GM19395 (cell line): ENCODE data around the gene IGLON5.

ENCODE experiments used
- ATAC-seq: cut with Tn5 transposase; IDR thresholded peaks from one replicate; pipeline ENCODE4 v1.9.1; 2021; ENCODE audit warnings: mild to moderate bottlenecking, moderate library complexity; ENCODE audit not compliant: unreplicated experiment

Gene IGLON5

DNA sequence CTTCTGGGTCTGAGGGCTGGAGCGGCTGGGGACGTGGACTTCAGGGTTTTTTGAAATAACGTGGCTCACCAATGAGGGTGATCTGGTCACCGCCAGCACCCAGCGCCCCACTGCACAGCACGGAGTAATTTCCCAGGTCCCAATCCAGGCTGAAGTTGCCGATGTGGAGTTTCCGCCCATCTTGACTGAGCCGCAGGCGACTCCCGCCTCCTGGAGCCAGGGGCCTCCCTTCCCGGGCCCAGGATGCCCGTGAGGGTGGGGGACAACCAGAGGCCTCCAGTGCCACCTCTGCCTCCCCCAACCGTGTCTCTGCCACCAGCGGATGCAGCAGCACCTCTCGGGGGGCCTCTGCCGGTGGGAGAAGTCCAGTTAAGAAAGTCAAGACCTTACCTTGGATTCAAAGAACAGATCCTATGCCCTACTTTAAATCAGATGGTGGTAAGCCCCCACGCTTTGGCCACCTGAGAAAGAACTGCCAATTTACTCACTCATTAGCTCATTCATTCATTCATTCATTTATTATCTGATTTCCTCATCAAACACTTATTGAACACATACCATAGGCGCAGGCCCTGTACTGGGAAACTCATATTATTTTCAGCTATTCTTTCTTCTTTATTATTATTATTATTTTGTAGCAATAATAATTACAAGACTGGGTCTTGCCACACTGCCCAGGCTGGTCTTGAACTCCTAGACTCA lies 26.6 kb downstream of the IGLON5 start:
- ATAC-seq = no peak

DNA sequence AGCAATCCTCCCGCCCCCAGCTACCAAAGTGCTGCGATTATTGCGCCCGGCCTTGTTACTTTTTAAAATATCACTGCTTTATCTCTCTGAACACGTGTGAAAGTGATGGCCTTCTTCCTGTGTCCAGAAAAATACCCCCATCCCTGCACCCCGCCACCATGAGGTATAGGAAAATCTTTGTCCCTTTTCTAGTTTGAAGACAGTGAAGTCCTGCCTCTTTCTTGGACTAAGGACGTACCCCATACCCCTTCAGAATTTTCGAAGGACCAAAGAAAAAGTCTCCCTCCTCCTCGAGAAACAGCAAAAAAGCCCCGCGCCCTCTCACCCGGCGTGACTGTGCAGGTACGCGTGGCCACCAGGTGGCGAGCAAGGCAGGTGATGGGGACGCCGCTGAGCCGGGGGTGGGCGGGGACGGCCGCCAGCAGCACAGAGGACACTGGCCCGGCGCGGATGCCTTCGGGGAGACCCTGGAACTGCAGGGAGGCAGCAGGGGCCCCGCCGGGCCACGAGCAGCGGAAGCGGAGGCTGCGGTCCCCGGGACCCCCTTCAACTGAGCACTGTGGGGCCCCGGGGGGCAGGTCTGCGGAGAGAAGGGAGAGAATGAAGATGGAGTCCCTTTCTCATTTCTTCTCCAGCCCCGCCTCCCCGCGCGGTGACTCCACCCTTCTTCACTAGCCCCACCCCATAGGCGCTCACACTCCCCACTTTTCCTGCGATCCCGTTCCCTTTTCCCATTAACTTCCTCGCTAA lies 27.3 kb downstream of the IGLON5 start:
- ATAC-seq = peak; percentile 69

DNA sequence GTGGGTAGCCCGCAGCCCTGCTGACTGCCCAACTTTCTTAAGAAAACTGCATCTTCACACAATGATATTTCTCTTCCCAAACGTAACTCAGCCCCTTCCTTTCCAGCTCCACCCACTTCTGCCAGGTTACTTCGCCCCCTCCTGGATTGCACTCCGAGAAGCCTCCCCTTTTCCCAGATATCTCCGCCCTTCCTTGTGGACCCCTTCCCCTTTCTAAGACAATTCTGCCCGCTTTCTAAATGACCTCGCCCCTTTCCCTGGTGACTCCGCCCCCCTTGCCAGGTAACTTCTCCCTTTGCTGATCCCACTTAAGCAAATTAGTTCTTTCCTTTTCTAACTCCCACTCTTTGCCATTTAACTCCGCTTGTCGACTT lies 27.9 kb downstream of the IGLON5 start:
- ATAC-seq = peak; percentile 3

DNA sequence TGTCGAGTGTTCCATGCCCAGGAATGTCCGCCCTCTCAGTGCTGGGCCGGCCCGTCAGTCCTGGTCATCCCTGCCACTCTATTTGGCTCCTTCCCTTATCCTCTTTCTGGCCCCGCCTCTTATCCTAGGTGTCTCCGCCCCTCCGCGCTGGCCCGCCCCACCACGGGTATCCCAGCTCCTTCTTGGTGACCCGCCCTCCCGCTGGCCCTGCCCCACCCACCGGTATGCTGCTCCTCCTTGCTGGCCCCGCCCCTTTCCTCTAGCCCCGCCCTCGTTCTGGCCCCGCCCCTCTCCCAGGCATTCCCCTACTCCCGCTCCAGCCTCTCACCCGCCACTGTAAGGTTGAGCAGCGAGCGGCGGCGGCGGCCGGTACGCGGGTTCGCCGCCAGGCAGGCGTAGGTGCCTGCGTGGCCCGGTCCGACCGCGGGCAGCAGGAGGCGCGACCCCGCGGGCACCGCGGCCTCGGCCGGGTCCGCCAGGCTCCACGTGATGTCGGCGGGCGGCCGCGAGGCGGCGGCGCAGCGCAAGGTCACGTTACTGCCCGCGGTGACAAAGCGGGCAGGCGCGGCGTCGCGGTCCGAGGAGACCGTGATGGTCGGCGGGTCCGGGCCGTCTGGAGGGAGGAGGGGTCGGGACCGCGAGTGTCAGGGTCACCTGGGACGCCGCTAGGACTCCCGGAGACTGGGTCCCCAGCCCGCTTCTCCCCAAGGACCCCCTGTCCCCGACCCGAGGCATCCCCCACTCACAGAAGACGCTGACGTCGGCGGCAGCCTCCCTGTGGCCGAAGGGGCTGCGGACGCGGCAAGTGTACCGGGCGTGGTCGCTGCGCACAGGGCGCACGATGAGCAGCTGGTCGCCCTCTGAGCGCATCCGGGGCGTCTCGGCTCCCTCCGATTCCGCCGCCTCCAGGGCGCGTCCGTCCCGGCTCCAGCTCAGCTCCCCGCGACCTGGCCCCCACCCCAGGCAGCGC lies 28.5 kb downstream of the IGLON5 start:
- ATAC-seq = peak; percentile 46

DNA sequence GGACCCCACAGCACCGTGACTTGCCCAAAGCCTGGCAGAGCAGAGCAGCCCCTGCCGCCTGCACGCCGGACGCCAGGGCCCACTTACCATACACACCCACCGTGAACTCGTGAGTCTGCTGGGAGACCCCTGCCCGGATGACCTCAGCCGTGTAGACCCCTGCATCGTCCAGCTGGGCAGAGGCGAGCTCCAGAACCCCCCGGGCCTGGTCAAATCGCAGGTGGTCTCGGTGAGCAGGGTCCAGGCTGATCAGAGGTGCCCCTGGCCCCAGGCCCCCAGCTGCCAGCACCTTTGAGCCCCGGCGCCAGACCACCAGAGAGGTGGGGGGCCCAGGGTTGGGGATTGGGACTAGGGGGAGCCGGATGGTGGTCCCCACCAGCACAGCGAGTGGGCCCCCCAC lies 29.6 kb downstream of the IGLON5 start:
- ATAC-seq = no peak

DNA sequence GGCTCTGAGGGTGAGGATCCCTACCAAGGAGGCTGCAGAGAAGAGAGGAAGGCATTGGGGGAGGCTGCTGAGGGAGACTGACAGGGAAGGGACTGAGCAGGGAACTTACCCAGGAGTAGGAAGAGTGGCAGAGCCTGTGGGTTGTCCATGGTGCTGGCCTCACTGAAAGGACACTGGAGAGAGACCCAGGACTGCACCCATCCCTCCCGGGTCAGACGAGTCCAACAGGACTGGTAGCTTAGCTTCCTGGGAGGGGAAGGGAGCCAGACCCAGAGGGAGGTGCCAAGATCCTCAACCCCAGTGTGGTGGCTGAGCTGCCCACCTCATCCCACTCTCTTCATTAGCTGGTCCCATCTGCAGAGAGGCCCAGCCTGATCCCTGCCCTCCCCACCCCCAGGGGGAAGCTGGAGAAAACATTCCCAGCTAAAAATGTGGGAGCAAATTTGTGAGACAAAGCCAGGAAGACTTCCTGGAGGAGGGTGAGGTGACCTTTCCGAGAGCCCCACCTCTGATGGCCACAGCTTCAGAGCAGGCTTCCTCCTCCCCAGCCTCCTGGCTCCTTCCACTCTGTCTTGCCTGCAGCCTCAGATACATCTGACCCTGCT lies 30.6 kb downstream of the IGLON5 start, which contains the start of gene VSIG10L:
Gene VSIG10L (minus strand): TSS at position 164 of the 605 bp plus-strand sequence. CDS start 15 bp downstream, at position 149.
- ATAC-seq = no peak

DNA sequence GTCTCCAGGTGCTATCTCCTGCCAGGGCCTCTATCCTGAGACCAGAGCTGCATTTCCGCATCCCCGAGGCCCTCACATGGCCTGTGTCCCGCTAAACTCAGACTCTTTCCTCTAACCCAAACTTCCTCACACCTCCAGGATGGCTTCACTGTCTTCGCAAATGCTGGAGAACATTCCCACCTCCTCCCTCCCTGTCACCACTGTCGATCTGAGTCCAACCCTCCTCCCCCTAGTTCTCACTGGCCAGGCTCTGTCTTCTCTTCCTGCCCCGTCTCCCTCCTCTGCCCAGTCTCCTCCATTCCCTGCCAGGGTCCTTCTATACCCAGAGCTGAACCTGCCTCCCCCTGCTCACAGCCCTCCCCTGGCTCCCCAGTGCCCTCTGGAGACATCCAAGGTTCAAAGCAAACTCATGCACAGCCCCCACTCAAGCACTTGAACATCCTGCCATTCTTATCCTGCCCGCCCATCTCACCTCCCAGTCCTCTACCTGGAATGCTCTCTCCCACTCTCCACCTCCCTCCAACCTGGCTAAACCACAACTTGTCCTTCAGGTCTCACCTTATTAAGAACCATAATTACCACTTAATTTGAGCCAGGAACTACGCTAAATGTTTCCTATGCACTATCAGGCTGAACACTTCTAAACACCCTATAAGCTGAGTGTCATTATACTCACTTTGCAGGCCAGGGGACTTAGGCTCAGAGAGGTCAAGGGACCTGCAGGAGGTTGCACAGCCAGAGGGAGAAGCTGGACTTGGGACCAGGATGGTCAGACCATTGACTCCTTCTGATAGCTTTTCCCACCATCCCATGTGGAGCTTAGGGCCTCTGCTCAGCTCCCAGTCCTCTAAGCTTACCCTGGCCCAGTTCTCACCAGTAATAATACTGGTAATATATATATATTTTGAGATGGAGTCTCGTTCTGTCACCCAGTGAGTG lies 31.5 kb downstream of the IGLON5 start:
- ATAC-seq = no peak

DNA sequence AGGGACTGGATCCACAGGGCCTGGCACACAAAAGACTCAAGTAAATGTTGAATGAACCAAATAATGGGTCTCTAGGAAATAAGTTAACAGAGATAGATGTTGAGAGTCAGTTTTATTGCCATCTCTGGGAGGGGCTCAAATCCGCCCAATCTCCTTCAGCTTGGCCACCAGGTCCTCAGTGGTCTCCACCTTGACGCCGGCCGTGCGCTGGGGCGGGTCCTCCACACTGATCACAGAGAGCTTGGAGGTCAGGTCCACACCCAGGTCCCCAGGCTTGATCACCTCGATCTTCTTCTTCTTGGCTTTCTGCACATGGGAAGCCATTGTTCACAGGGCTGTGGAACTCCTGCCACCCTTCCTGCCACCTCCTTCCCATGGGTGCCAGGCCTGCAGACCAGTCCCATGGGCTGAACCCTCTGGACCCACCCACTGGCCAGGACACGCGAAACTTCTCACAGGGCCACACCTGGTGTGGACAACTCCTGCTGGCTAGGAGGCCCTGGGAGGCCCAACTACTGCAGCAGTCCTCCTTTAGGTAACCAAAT lies 33.7 kb downstream of the IGLON5 start:
- no peak for ATAC-seq

DNA sequence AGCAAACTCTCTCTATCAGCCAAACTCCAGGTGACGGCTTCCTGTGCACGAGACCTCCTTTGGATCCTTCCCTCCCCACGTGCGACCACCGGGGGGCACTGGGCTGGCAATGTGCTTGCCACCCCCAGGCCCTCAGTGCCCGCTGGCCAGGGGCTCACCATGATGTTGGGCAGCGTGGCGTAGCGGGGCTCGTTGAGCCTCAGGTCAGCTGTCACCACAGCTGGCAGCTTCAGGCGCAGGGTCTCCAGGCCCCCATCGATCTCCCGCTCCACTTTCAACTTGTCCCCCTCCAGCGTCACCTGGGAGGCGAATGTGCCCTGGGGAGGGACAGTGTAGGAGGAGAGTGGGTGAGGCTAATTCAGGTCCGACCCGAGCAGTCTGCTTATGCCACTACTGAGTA lies 35.3 kb downstream of the IGLON5 start:
- no peak for ATAC-seq

DNA sequence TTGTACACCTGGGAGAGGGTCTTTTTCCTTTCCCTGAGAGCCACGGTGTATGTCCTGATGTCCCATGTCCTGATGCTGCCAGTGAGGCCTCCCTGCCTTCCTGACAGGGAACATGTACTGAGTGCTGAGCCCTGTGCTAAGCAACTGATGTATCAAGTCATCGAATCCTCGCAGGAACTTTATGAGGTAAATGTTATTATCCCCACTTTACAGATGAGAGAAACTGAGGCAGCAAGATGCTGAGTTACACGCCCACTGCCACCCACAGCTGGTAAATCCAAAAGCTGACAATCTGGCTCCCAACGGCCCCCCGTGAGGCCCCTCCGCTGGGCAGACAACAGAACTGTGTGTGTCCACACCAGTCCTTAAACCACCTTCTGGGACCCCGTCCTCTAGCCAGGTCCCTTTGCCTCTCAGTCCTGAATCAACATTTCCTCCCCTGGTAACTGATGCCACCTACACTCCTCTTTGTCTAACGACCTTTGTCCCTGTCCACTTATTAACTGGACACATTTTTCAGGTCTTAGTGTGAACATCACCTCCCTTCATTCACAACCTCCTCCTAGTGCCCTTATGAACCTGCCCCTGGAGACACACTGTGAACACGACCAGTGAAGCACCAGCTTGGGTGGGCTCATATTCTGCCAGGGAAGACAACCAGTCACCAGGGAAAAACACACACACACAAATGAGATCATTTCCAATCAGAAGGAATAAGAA lies 35.9 kb downstream of the IGLON5 start:
- no peak for ATAC-seq

DNA sequence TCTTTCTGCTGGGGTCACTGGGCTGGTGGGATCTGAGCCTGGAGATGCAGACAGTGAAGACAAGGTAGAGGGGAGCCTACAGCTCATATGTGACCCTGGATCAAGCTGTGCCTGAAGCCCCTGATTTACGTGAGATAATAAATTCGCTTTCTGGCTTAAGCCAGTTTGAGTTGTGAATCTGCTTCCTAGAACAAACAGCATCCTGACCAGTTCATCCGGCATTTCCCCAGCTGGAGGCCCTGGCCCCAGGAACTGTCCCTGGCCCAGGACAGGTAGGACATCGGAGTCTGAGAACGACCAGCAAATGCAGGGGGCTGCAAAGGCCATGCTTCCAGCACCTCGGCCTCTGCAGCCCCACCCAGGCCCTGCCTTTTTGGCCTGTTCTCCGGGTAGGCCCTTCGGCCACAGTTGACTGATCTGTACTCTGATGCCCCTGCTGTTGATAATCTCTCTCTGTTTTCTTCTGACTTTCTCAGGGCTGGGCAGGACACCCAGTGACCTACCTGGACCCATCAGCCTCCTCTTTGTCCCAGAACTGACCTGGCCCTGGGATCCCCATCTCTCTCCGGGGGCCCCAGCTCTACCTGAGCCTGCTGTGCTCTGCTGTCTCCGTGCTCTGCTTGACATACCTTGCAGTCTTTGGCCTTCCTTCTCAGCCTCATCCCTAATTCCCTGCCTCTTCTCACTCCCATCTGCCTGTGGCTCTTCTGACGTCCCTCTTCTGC lies 40.0 kb downstream of the IGLON5 start:
- no peak for ATAC-seq

DNA sequence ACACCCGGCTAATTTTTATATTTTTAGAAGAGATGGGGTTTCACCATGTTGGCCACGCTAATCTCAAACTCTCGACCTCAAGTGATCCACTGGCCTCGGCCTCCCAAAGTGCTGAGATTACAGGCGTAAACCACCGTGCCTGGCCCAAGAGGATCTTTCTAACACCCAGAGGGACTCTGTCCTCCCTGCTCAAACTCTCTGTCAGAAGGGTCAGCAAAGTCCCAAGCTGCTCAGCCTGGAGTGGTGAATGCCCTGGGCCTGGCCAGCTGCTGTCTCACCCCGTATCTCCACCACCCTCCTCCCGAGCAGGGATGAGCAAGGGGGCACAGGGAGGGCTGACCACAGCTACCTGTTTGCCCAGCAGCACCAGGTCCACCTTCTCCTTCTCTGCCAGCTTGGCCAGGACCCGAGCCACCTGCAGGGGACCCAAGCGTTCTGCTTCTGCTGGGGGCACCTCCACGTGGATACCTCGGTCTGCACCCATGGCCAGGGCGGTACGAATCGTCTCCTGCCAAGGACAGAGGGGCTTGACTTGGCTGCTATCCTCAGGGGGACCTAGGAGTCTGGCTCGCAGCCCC lies 41.4 kb downstream of the IGLON5 start:
- ATAC-seq = no peak

DNA sequence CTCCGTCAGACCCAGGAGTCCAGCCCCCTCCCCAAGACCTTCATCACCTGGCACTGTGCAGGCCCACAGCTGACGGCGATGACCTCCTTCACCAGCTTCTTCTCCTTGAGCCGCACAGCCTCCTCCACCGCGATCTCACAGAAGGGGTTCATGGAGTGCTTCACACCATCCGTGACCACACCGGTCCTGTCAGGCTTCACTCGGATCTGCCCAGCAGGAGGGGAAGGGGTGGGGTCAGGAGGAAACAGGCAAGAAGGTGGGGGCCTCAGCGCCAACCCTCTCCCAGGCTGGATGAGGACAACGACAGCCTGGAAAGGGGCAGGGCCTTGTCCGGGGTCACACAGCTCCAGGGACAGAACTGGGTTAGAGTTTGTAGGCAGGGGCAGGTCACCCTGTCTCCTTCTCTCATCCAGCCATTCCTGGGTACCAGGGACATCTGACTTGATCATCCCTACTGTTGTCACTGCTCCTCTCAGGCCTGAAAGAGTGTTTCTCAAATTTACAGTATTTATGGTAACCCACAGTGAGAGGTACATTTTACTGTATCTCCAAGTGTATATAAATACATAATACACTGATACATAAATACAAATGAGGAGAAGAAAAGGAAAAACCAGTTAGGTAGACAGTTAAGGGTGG lies 42.8 kb downstream of the IGLON5 start:
- ATAC-seq = no peak

DNA sequence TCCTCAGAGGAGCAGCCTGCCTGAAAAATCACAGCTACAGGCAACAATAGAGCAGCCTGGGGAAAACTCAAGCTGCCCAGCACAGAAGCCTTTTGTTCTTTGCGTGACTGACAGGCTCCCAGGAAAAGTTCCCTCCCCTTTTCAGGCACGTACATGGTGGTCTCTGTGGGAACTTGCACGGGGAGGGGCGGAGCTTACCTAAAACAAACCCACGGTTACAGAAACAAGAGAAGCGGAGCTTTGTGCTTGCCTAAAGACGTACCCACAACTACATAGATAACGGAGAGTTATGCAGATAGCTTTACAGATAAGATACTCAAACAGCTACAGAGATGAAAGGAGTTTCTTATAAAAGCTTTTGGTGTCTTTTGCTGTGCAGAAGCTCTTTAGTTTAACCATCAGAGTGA lies 43.3 kb downstream of the IGLON5 start:
- no peak for ATAC-seq

DNA sequence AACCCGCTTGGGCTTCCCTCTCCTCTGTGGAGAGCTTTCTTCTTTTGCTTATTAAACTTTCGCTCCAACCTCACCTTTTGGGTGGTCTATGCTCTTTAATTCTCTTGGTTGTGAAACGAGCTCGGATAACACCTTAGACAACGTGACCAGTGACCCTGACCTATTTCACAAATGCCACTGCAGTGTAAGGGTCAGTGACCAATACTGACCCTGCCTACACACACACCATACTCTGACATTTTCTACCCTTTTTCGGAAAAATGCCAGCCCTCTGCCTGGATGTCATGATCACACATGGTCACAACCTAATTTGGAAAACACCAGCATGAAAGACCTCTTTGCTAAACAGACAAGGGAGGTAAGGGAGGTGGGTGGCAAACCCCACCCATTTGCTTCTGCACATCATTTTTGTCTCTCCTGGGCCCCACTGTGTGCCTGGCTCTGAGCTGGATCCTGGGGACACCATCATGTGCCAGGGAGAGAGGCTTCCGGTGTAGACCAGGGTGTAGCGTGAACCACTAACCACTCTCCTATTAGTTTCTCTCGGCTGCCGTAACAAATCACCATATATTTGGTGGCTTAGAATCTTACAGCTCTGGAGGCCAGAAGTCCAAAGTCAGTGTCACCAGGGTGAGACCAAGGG lies 44.8 kb downstream of the IGLON5 start:
- ATAC-seq = no peak

DNA sequence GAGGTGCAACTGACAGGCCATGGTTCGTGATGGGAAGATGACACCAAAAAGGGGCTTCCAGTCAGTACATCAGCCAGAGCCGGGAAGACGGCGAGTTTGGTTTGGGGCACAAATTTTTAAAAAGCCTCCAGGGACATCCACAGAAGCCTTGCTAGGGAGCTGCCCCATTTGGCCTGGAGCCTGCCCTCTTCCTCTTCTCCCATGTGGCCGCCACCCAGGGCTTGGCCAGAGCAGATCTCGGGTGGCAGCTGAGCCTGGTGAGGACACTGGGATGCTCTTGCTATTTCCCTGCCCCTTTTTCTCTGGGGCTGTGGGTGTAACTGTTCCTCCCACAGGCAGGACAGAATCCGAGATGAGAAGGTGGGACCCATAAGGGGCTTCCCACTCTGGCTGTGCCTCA lies 46.5 kb downstream of the IGLON5 start:
- ATAC-seq = no peak

DNA sequence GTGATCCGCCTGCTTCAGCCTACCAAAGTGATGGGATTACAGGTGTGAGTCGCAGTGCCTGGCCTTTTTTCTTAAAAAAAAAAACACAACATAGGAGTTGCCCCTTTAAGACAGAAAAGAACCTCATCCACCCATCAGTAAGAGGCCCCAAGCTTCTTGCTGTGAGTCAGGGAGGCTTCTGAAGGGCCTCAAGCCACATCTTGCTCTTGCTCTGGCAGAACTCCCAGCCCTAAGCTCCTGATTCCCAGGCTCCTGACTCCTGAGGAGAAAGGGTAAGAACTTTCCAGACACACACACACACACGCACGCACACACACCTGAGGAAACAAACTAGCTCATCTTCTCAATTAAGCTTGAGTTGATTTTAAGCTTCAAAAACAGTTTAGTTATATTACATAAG lies 47.9 kb downstream of the IGLON5 start:
- ATAC-seq = no peak
